ENCODE results near the gene ACYP1.

DNA sequence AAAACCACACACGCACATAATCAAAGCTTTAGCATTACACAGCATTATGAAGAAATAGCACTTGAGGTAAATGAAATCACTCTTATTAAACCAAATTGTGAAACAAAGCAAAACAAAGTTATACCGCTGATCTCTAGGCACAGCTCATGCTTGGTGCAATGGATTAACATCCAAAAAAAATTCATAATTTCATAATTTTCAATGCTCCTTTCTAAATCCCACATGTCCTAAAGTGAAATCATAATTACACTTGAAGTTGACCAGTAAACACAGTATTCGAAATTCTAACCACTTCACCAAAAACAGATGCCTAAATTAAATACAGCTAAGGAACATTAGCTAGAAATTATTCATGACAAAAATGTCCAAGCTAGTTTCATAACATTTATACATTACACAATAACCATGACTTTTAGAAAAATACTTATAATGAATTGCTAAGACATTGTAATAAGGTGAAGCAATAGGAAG is 14.1 kb downstream of the ACYP1 start:
- TF ChIP-seq, protein P1, sequence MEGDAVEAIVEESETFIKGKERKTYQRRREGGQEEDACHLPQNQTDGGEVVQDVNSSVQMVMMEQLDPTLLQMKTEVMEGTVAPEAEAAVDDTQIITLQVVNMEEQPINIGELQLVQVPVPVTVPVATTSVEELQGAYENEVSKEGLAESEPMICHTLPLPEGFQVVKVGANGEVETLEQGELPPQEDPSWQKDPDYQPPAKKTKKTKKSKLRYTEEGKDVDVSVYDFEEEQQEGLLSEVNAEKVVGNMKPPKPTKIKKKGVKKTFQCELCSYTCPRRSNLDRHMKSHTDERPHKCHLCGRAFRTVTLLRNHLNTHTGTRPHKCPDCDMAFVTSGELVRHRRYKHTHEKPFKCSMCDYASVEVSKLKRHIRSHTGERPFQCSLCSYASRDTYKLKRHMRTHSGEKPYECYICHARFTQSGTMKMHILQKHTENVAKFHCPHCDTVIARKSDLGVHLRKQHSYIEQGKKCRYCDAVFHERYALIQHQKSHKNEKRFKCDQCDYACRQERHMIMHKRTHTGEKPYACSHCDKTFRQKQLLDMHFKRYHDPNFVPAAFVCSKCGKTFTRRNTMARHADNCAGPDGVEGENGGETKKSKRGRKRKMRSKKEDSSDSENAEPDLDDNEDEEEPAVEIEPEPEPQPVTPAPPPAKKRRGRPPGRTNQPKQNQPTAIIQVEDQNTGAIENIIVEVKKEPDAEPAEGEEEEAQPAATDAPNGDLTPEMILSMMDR (IDR thresholded peaks at IDR 0.05; ENCODE audit: insufficient read depth, low read length): no peak
- TF ChIP-seq POLR2AphosphoS5 (IDR thresholded peaks at IDR 0.05; ENCODE audit: low read depth) (no peak), SPI1 (IDR thresholded peaks at IDR 0.05; ENCODE audit: borderline replicate concordance, low read depth) (no peak)
